Small intestine (tissue), 7 donors: ENCODE data around the gene SALL1. TPM values are rescaled to one million over a fixed set of nuclear protein-coding genes. Genes with fewer than 3 reads are reported as not detected.

Experiments
- DNase-seq, 2 donors: peaks; one replicate each; pipeline versions ENCODE4 v3.0.0 to v3.0.0-alpha.2; 2013
- FAIRE-seq: peaks from 2 replicates; lab custom pipeline; 2012; peaks lifted over from hg19 to GRCh38; lab: Jason Lieb, UNC
- H3K27ac ChIP-seq, 3 donors: one replicate each; pipeline ENCODE4 v1.5.1; 2013; ENCODE audit warnings: low read length in 2 of 3, mild to moderate bottlenecking in 2 of 3, control low read depth in 1 of 3, inconsistent platforms in 1 of 3, low read depth in 1 of 3, moderate library complexity in 1 of 3
- H3K27me3 ChIP-seq, 3 donors: one replicate each; pipeline ENCODE4 v1.6.1; 2013; ENCODE audit warnings: low read length in 3 of 3, inconsistent platforms in 1 of 3; ENCODE audit not compliant: control insufficient read depth in 3 of 3, insufficient read depth in 3 of 3
- H3K36me3 ChIP-seq, 3 donors: one replicate each; pipeline ENCODE4 v1.6.1; 2013; ENCODE audit warnings: low read length in 3 of 3, inconsistent platforms in 1 of 3, low read depth in 1 of 3, mild to moderate bottlenecking in 1 of 3, moderate library complexity in 1 of 3; ENCODE audit not compliant: control insufficient read depth in 3 of 3, insufficient read depth in 2 of 3
- H3K4me1 ChIP-seq, 3 donors: one replicate each; pipeline ENCODE4 v1.6.1; 2013; ENCODE audit warnings: low read length in 2 of 3, inconsistent platforms in 1 of 3, low read depth in 1 of 3, mild to moderate bottlenecking in 1 of 3, moderate library complexity in 1 of 3; ENCODE audit not compliant: control insufficient read depth in 3 of 3, insufficient read depth in 2 of 3
- H3K4me3 ChIP-seq, 3 donors: one replicate each; pipeline ENCODE4 v1.5.1; 2013; ENCODE audit warnings: low read length in 3 of 3, control low read depth in 1 of 3, inconsistent platforms in 1 of 3, low read depth in 1 of 3, mild to moderate bottlenecking in 1 of 3, moderate library complexity in 1 of 3
- H3K9me3 ChIP-seq, 2 donors: one replicate each; pipeline ENCODE4 v1.6.1; 2013; ENCODE audit warnings: low read depth in 1 of 2, low read length in 1 of 2; ENCODE audit not compliant: control insufficient read depth in 2 of 2, insufficient read depth in 1 of 2
- WGBS, 3 donors: extraction: QIAGEN DNeasy Blood & Tissue Kit; methylation state at CpG; one replicate each; pipeline ENCODE4 v1.1.7; 2013; 5-methylcytosine and 5-hydroxymethylcytosine counted together
- polyA plus RNA-seq, 4 donors: library from polyadenylated mRNA; stranded (reverse) in 3 of 4; unstranded in 1 of 4; fragments of 200-250 nt in 3 of 4; fragments of 120-200 nt in 1 of 4; gene quantifications; one replicate each; pipeline versions ENCODE4 v1.2.1 to v1.2.3, GENCODE V29; 2013
- donor health status: healthy with polysubstance abuse.
- donor health status: control.
- donor health status: control.
- donor health status: Bipolar disorder and iron deficiency.
- donor health status: healthy.

The SALL1 gene
- polyA plus RNA-seq, 4 donors: 0.27 to 4.5 (median 0.39) TPM; not detected in 1

GRCh38 chr16:51120730-51121347, 30.2 kb downstream of the SALL1 start:
- FAIRE-seq: no peak
- Histone ChIP-seq H3K4me1 (peaks cover 0 to 18% (median 3%) of the 10 kb centered on the region in 3 donors), H3K9me3 (no peaks in the 10 kb centered on the region)

GRCh38 chr16:51119973-51120729, 30.9 kb downstream of the SALL1 start:
- H3K4me3 ChIP-seq: no peak overlapping the region
- DNase-seq (peak; percentile 12 to 30), FAIRE-seq (no peak)
- H3K4me1 ChIP-seq: peaks cover 0 to 18% (median 3%) of the 10 kb centered on the region in 3 donors
- no peaks in the 10 kb centered on the region for H3K9me3 ChIP-seq
- H3K36me3 ChIP-seq: no peaks in the 10 kb centered on the region
- WGBS, 3 donors: 10 to 48% (median 35%) methylated on average over 6 of the region's 6 CpGs
- peaks cover 0 to 3% (median 3%) of the 10 kb centered on the region in 3 donors for H3K27me3 ChIP-seq
- H3K27ac ChIP-seq: peak overlapping the region in 1 of 3 donors; percentile 17

More at GRCh38 chr16:51120730-51121347, 30.2 kb downstream of the SALL1 start:
- no peaks in the 10 kb centered on the region for H3K36me3 ChIP-seq
- peak; percentile 75 to 83 for DNase-seq
- no peak overlapping the region for H3K4me3 ChIP-seq
- no peak overlapping the region for H3K27ac ChIP-seq
- H3K27me3 ChIP-seq: peaks cover 0 to 3% (median 1%) of the 10 kb centered on the region in 3 donors
- WGBS, 3 donors: 6 to 29% (median 8%) methylated on average over 3 of the region's 3 CpGs

- Histone ChIP-seq H3K4me1 (peaks cover 0 to 18% (median 3%) of the 10 kb centered on the region in 3 donors), H3K36me3 (no peaks in the 10 kb centered on the region), H3K27ac (peak overlapping the region in 1 of 3 donors; percentile 17), H3K4me3 (no peak overlapping the region), H3K27me3 (peaks cover 0 to 7% (median 4%) of the 10 kb centered on the region in 3 donors), H3K9me3 (no peaks in the 10 kb centered on the region)
- no peak for FAIRE-seq
- peak; percentile 15 to 37 for DNase-seq
- WGBS, 3 donors: 19 to 40% (median 38%) methylated on average over 8 of the region's 8 CpGs
These were observed 31.5 kb downstream of the SALL1 start for GRCh38 chr16:51119556-51119955.

GRCh38 chr16:51116353-51116752, 34.7 kb downstream of the SALL1 start:
- Histone ChIP-seq H3K27me3 (peaks cover 0 to 23% (median 15%) of the 10 kb centered on the region in 3 donors), H3K9me3 (no peaks in the 10 kb centered on the region), H3K4me1 (peaks cover 0 to 33% (median 3%) of the 10 kb centered on the region in 3 donors), H3K27ac (no peak overlapping the region), H3K4me3 (no peak overlapping the region), H3K36me3 (no peaks in the 10 kb centered on the region)
- DNase-seq (no peak), FAIRE-seq (no peak)
- WGBS, 3 donors: 69 to 82% (median 71%) methylated on average over 4 of the region's 4 CpGs

GRCh38 chr16:51114382-51114781, 36.7 kb downstream of the SALL1 start:
- Histone ChIP-seq H3K9me3 (no peaks in the 10 kb centered on the region), H3K27ac (no peak overlapping the region), H3K27me3 (peaks cover 0 to 25% (median 15%) of the 10 kb centered on the region in 3 donors), H3K4me1 (peaks cover 0 to 35% (median under 1%) of the 10 kb centered on the region in 3 donors), H3K4me3 (no peak overlapping the region), H3K36me3 (no peaks in the 10 kb centered on the region)
- 53 to 72% (median 57%) methylated on average over 9 of the region's 9 CpGs for WGBS, 3 donors
- FAIRE-seq: no peak
- DNase-seq: no peak

GRCh38 chr16:51113236-51114125, 37.6 kb downstream of the SALL1 start:
- WGBS, 3 donors: 6 to 9% (median 7%) methylated on average over 47 to 50 of the region's 50 CpGs
- peaks cover 0 to 33% (median 0%) of the 10 kb centered on the region in 3 donors for H3K4me1 ChIP-seq
- peak overlapping the region in 2 of 3 donors; percentile 14 to 22 for H3K4me3 ChIP-seq
- peak in 1 of 2 donors; percentile 32 for DNase-seq
- FAIRE-seq: no peak
- peak overlapping the region in 1 of 3 donors; percentile 61 for H3K27ac ChIP-seq
- no peaks in the 10 kb centered on the region for H3K9me3 ChIP-seq
- H3K27me3 ChIP-seq: peaks cover 0 to 25% (median 18%) of the 10 kb centered on the region in 3 donors
- no peaks in the 10 kb centered on the region for H3K36me3 ChIP-seq

- peaks cover 0 to 33% (median 0%) of the 10 kb centered on the region in 3 donors for H3K4me1 ChIP-seq
- no peaks in the 10 kb centered on the region for H3K9me3 ChIP-seq
- H3K27me3 ChIP-seq: peaks cover 0 to 25% (median 18%) of the 10 kb centered on the region in 3 donors
- 26 to 42% (median 33%) methylated on average over 3 of the region's 3 CpGs for WGBS, 3 donors
- no peaks in the 10 kb centered on the region for H3K36me3 ChIP-seq
- FAIRE-seq: no peak
- no peak overlapping the region for H3K4me3 ChIP-seq
- peak in 1 of 2 donors; percentile 70 for DNase-seq
- peak overlapping the region in 1 of 3 donors; percentile 77 for H3K27ac ChIP-seq
These were observed 38.7 kb downstream of the SALL1 start for GRCh38 chr16:51112323-51112722.
